OCI-LY3 (cell line): ENCODE data around the gene PATJ.

Experiments used
- H2AFZ ChIP-seq: fragments of 200-600, 300-600 bp; shearing (Covaris generic); 2 replicates; pipeline ENCODE4 v1.6.0; 2014; ENCODE audit warnings: antibody characterized with exemption, low read depth, low read length
- H3K27ac ChIP-seq: fragments of 200-600, 300-600 bp; sonication (generic); 2 replicates; pipeline ENCODE4 v1.5.1; 2014; ENCODE audit warnings: mild to moderate bottlenecking, low read length, moderate library complexity, mixed read lengths
- H3K27me3 ChIP-seq: fragments of 200-600, 300-600 bp; sonication (generic); 2 replicates; pipeline ENCODE4 v1.6.1; 2014; ENCODE audit warnings: low read depth, low read length, mixed read lengths
- H3K36me3 ChIP-seq: fragments of 200-600, 300-600 bp; sonication (generic); replicated peaks from 2 replicates; pipeline ENCODE3; 2014; ENCODE audit warnings: low read depth, low read length, mixed read lengths
- H3K4me1 ChIP-seq: fragments of 300-600, 200-600 bp; sonication (generic); 2 replicates; pipeline ENCODE4 v1.6.1; 2014; ENCODE audit warnings: low read length, mixed read lengths
- H3K4me2 ChIP-seq: fragments of 200-600, 300-600 bp; sonication (generic); 2 replicates; pipeline ENCODE4 v1.6.1; 2014; ENCODE audit warnings: low read length, mixed read lengths
- H3K4me3 ChIP-seq: fragments of 300-600, 200-600 bp; sonication (generic); 2 replicates; pipeline ENCODE4 v1.5.1; 2014; ENCODE audit warnings: antibody characterized with exemption, mild to moderate bottlenecking, low read length, moderate library complexity
- H3K79me2 ChIP-seq: fragments of 300-600, 200-600 bp; shearing (Covaris generic); 2 replicates; pipeline ENCODE4 v1.6.1; 2014; ENCODE audit warnings: mild to moderate bottlenecking, low read length, mixed read lengths
- H3K9ac ChIP-seq: fragments of 300-600, 200-600 bp; shearing (Covaris generic); 2 replicates; pipeline ENCODE4 v1.6.0; 2014; ENCODE audit warnings: mild to moderate bottlenecking, low read length, moderate library complexity
- H3K9me3 ChIP-seq: fragments of 200-600, 300-600 bp; shearing (Covaris generic); 2 replicates; pipeline ENCODE4 v1.6.1; 2014; ENCODE audit warnings: low read length, mixed read lengths; ENCODE audit not compliant: insufficient read depth
- H4K20me1 ChIP-seq: fragments of 200-600, 300-600 bp; sonication (generic); 2 replicates; pipeline ENCODE4 v1.6.1; 2016; ENCODE audit warnings: low read length, mixed read lengths; ENCODE audit not compliant: insufficient read depth
- EZH2phosphoT487 ChIP-seq: fragments of 200-600 bp; shearing (Covaris generic); IDR thresholded peaks from 2 replicates; pipeline ENCODE4 v1.6.1; 2018; ENCODE audit warnings: antibody characterized with exemption, mixed run types, low read depth
- TF ChIP-seq, protein P1 (sequence below): fragments of 200-600, 300-600 bp; sonication (generic); IDR thresholded peaks from 2 replicates; pipeline ENCODE4 v1.5.1; 2014; ENCODE audit warnings: antibody characterized with exemption, low read length, low read depth

PATJ gene

DNA sequence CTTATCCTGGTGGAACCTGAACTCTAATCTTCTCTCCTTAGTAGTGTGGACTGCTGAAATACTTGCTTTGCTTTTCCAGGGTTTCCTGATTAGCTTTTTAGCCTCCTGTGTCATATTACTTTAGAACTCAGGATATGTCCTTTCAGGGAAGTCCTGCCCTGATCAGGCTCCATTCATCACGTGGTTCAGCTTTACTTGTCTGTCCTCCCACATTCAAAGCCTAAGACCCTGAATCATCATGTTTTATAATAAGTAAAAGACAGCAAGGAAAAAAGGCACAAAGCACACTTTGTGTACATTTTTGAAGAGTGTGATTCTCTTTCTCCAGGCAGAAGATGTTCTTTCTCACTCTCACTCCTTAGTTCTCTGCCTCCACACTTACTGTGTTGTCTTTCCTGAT lies 70.6 kb downstream of the PATJ start:
- Histone ChIP-seq H4K20me1 (no peaks in the 10 kb centered on the region), H3K79me2 (no peaks in the 10 kb centered on the region), H3K36me3 (no peaks in the 10 kb centered on the region), H3K27ac (no peak overlapping the region), H3K4me1 (no peaks in the 10 kb centered on the region), H3K4me3 (no peak overlapping the region), H3K9me3 (no peaks in the 10 kb centered on the region), H3K27me3 (no peaks in the 10 kb centered on the region), H3K4me2 (no peak overlapping the region), H2AFZ (no peak overlapping the region), H3K9ac (no peak overlapping the region)
- TF ChIP-seq EZH2phosphoT487, result no peak
- TF ChIP-seq, protein P1, sequence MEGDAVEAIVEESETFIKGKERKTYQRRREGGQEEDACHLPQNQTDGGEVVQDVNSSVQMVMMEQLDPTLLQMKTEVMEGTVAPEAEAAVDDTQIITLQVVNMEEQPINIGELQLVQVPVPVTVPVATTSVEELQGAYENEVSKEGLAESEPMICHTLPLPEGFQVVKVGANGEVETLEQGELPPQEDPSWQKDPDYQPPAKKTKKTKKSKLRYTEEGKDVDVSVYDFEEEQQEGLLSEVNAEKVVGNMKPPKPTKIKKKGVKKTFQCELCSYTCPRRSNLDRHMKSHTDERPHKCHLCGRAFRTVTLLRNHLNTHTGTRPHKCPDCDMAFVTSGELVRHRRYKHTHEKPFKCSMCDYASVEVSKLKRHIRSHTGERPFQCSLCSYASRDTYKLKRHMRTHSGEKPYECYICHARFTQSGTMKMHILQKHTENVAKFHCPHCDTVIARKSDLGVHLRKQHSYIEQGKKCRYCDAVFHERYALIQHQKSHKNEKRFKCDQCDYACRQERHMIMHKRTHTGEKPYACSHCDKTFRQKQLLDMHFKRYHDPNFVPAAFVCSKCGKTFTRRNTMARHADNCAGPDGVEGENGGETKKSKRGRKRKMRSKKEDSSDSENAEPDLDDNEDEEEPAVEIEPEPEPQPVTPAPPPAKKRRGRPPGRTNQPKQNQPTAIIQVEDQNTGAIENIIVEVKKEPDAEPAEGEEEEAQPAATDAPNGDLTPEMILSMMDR, result no peak

DNA sequence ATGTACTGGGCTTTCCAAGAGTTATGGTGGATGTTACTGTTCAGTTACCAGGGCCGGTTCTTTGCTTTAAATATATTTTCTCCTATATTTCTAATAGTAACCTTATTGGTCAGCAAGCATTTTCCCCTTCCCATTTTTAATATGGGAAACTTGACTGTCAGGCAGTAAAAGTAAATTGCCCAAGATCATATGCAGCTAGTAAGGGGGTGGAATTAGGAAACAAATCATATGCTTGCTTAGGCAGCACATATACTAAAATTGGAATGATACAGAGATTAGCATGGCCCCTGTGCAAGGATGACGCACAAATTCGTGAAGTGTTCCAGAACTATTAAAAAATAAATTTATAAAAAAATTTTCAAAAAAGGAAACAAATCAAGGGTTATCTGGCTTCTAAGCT lies 73.9 kb downstream of the PATJ start:
- Histone ChIP-seq H3K4me1 (no peaks in the 10 kb centered on the region), H3K27ac (no peak overlapping the region), H2AFZ (no peak overlapping the region), H3K36me3 (no peaks in the 10 kb centered on the region), H3K9me3 (no peaks in the 10 kb centered on the region), H3K9ac (no peak overlapping the region), H3K4me3 (no peak overlapping the region), H4K20me1 (no peaks in the 10 kb centered on the region), H3K79me2 (no peaks in the 10 kb centered on the region), H3K27me3 (no peaks in the 10 kb centered on the region), H3K4me2 (no peak overlapping the region)
- TF ChIP-seq, protein P1, result no peak
- no peak for TF ChIP-seq EZH2phosphoT487

DNA sequence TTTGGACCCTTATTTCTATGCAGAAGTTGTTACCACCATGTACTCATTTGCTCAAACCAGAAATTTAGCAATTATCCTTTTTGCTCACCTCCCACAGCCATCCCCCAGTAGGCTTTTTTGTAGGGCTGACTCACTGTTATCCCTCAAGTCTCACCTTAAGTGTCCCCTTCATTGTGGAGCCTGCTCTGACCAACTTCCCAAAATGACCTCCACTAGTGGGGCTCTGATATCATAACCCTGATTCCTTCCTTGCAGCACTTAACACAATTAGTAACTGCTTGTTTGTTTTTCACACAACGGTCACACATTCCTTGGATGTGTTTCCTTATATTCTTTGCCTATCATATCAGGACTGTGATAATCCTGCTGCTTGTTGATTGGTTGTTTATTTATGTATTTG lies 76.7 kb downstream of the PATJ start:
- Histone ChIP-seq H3K79me2 (no peaks in the 10 kb centered on the region), H3K4me3 (no peak overlapping the region), H3K4me2 (no peak overlapping the region), H3K36me3 (no peaks in the 10 kb centered on the region), H3K27me3 (no peaks in the 10 kb centered on the region), H3K9ac (no peak overlapping the region), H3K9me3 (no peaks in the 10 kb centered on the region), H3K4me1 (no peaks in the 10 kb centered on the region), H3K27ac (no peak overlapping the region), H4K20me1 (no peaks in the 10 kb centered on the region), H2AFZ (no peak overlapping the region)
- TF ChIP-seq, protein P1, result no peak
- TF ChIP-seq EZH2phosphoT487, result no peak

DNA sequence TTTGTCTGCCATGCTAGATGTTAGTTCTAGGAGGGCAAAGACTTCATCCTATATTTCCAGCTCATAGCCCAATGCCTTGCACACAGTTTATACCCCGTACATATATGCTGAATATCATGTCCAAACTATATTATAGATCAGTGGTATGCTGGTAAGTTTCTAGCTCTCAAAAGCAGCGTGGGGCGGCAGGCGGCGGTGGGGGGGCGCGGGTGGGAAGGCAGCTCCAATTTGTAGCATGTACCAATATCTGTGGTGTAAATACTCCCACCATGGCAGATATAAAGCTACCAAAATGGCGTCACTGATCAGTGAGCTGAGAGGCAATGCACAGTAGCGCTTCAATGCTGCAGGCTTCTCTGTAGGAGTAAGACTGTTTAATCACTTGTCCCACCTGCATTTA lies 77.1 kb downstream of the PATJ start:
- Histone ChIP-seq H3K4me3 (no peak overlapping the region), H3K27ac (no peak overlapping the region), H3K9ac (no peak overlapping the region), H3K36me3 (no peaks in the 10 kb centered on the region), H4K20me1 (no peaks in the 10 kb centered on the region), H3K27me3 (no peaks in the 10 kb centered on the region), H2AFZ (no peak overlapping the region), H3K4me2 (no peak overlapping the region), H3K79me2 (no peaks in the 10 kb centered on the region), H3K9me3 (no peaks in the 10 kb centered on the region), H3K4me1 (no peaks in the 10 kb centered on the region)
- no peak for TF ChIP-seq EZH2phosphoT487
- TF ChIP-seq, protein P1, result no peak
